GM19438 (cell line): Measurements from ENCODE around the gene UBE3C.
"Not testable (repeated sequence)": the region's sequence is repeated elsewhere in the genome, so short reads cannot be mapped to it uniquely, and the experiment has no call there.

Source experiments
- ATAC-seq: cut with Tn5 transposase; IDR thresholded peaks from one replicate; pipeline ENCODE4 v1.9.1; 2021; ENCODE audit warnings: low read depth; ENCODE audit not compliant: unreplicated experiment

UBE3C gene

DNA sequence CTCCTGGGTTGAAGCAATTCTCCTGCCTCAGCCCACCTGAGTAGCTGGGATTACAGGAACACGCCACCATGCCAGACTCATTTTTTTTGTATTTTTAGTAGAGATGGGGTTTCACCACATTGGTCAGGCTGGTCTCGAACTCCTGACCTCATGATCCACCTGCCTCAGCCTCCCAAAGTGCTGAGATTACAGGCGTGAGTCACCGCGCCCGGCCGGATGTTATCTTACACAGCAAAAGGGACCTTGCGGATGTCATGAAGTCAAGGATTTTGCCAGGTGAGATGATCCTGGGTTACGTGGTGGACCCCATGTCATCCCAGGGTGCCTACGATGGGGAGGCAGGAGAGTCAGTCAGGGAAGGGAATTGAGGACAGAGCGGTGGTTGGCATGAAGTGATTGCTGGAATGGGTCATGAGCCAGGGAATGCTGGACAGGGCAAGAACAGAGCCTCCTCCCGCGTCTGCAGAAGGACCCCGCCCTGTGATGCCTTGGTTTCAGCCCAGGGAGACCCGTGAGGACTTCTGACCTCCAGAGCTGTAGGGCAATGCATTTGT, 8.7 kb upstream of the UBE3C start:
- no peak for ATAC-seq

DNA sequence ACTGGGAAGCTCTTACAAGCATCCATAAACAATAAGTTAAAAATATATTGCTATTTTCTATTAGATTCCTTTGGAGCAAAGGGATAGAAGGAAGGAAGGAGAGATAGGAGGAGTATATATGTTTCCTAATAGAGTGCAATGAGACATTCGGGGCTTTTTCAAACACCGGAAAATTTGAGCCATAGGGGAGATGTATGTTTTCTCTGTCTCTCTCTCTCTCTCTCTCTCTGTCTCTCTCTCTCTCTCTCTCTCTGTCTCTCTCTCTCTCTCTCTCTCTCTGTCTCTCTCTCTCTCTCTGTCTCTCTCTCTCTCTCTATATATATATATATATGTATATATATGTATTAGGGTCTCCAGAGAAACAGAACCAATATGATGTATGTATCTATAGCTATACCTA, 7.9 kb upstream of the UBE3C start:
- ATAC-seq, result not testable (repeated sequence)

DNA sequence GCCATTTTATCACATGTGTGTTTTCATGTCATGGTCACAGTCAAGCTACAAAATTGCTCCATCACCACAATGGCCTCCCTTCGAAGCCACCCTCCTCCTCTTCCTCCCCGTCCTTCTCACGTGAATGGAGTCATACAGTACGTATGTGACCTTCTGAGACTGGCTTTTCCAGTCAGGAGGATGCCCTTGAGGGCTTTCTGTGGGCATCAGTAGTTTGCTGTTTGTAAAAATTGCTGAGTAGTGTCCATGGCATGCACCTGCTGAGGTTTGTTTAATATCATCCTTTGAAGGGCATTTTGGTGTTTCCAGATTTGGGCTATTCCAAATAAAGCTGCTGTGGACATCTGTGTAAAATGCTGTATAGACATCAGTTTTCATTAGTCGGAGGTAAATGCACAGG, 5.9 kb upstream of the UBE3C start:
- no peak for ATAC-seq

DNA sequence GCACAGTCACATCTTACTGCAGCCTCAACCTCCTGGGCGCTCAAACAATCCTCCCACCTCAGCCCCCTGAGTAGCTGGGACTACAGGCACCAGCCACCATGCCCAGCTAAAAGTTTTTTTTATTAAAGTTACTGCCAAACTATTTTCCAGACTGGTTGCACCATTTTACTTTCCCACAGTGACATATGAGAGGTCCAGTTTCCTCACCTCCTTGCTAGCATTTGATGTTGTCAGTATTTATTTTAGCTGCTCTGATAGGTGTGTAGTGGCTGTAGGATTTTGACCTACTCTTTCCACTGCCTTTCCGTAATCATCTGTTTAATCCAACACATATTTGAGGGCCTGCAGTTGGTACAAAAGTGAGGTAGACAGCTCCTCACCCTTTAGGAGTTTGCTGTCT, 5.4 kb upstream of the UBE3C start:
- no peak for ATAC-seq

DNA sequence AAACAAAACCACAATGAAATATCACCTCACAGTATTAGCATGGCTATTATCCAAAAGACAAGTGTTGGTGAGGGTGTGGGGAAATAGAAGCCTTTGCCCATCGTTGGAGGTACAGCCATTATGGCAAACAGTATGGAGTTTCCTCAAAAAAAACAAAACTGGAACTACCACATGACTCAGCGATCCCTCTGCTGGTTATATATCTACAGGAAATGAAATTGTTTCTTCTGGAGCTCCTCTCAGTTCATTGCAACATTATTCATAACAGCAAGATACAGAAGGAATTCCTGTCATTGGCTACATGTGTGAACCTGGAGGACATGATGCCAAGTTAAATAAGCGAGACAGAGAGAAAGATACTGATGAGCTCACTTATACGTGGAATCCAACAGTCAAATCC, 2.4 kb upstream of the UBE3C start:
- ATAC-seq, result no peak

GRCh38 chr7:157138101-157138423, 664 bp upstream of the UBE3C start:
- no peak for ATAC-seq

DNA sequence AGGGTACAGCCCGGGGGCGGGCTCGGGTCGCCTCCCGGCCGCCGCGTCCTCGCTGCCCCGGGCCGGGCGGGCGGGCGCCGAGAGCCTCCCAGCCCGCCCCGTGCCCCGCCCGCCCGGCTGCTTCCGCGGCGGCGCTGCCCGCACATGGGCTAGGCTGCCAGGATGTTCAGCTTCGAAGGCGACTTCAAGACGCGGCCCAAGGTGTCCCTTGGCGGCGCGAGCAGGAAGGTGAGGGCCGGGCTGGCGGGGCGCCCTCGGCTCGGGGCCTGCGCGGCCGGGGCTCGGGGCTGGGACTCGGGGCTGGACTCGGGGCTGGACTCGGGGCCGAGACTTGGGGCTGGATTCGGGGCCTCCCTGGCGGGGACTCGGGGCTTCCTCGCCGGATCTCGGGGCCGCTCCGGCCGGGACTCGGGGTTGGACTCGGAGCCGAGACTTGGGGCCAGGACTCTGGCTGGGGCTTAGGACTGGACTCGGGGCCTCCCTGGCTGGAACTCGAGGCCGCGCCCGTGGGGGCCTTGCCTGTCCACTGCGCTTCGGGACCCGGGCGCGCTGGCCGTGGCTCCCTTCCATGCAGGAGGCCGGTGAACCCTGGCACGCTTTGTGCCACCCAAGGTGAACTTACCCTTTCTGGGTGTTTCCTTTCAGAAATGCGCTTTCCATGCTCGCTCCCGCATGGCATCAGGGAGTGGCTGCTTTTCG, 534 bp downstream of the UBE3C start:
- peak; percentile 54 for ATAC-seq

DNA sequence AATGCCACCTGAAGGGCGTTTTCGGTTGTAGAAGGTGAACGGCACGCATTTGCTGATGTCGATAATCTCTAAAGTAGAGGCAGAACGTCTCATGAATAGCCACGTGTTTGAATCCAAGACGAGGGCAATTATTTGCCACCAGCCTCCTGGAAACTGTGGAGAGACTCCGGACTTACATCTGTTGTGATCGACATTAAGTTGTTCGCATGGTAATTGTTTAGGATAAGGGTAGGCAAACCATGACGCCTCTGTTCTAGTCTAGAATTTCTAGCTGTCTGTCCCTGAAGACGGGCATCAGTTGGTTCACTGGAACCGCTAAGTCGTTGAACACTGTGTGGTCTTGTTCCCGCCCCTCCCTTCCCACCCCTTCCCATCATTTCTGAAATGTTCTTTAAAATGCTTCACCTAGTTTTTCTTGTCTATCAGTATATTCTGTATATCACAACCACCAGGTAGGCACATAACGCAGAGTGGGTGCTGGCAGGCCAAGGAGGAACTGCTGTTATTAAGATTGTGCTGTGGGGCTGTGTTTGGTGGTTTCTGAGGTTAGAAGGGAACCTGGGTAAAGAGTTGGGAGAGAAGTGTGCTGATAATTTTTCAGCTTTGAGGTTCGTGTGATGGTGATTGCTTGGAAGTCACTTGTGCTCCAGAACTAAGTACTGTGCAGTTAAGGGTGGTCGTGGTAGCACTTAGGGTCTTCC, 1.2 kb downstream of the UBE3C start:
- no peak for ATAC-seq

GRCh38 chr7:157140511-157140905, 1.8 kb downstream of the UBE3C start:
- no peak for ATAC-seq

DNA sequence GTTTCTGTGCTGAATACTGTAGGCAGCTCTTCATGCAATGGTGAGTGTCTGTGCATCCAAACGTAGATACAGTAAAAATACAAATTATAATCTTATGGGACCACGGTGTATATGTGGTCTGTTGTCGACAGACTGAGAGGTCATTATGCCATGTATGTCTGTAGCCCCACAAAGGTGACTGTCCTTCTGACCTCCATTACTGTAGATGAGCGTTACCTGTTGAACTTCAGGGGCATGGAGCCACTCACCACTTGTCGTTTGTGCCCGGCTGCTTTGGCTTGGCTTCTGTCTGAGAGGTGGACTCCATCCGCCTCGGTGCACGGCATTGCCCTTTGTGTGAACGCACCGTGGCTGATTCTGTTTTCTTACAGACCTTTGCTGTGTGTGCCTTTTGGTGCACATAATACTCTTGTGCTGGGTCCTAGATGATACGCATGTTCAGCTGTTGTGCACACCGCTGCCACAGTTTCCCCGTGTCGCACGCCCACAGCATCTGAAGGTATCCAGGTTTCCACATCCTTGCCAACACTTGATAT, 2.9 kb downstream of the UBE3C start:
- no peak for ATAC-seq

GRCh38 chr7:157143788-157144187, 5.1 kb downstream of the UBE3C start:
- no peak for ATAC-seq

GRCh38 chr7:157149317-157149716, 10.6 kb downstream of the UBE3C start:
- ATAC-seq, result no peak

DNA sequence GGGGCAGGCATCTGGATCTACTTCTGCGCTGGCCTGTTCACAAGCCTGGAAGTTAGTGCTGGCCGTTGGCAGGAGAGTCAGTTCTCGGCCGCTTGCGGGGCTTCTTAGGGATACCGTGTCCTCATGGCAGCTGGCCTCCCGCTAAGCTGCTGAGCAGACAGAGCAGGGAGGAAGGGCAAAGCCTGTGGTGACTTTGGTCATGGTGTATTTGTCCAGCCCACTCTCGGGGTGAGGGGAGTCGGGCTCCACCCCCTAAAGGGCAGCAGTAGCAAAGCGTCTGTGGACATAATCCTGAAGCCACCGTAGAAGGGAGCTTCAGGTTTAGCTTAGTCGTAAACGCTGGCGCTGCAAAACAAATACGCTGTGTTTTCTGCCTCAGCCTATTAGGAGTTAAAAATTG, 12.2 kb downstream of the UBE3C start:
- ATAC-seq, result no peak

- no peak for ATAC-seq
Measured at GRCh38 chr7:157151626-157152339, 13.1 kb downstream of the UBE3C start.

DNA sequence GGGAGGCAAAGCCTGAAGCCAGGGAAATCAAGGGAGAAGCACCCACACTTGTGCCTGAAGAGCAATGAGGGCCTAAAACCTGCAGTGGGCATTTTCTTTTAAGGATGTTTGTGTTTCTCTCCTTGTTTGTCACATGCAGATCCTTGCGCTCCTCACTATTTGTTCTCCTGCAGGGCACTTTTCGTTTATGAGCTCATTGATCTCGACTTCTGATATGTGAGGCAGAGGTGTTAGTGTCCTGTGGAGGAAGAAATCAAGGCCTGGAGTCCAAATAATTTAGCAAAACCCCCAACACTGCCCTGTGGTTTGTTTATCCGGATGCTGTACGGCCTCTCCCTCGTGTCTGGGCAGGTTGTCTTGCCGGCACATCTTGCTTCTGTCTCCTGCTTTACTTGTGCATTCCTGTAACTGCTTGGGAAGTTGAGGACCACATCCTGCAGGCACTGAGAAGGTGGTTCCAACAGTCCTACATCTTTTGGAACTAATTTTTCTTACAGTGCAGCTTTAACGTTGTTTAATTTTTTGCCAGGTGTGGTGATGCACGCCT, 13.7 kb downstream of the UBE3C start:
- ATAC-seq, result no peak

DNA sequence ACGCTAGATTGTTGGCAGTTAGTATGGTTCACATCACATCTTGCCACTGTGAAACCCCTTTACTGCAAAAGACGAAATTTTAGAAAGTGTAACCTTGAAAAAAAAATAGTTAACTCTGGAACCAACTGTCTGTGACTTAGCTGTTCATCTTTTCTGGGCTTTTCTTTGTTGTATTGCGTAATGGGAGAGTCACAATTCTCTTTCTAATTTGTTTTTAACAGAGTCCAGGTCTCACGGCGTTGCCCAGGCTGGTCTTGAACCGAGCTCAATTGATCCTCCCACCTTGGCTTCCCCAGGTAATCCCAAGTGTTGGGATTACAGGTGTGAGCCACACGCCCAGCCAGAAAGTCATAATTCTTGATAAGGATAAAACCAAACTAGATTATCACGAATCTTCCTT, 14.5 kb downstream of the UBE3C start:
- no peak for ATAC-seq

DNA sequence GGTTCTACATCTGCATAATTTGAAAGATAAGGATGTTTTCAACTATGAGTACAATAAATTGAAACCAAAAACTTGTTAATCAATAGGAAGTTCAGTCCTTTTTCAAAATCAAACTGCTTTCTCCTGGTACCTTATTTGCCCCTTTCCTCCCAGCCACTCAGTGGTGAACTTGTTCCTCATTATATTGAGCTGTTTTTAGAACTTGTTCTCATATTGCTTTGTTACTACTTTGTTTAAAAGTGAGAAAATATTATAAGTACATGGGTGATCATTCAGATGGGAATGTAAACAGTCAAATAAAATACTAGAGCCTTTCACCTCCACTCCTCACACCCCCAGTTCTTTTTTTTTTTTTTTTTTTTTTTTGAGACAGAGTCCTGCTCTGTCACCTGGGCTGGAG, 17.2 kb downstream of the UBE3C start:
- ATAC-seq, result no peak

GRCh38 chr7:157158400-157158799, 19.7 kb downstream of the UBE3C start:
- no peak for ATAC-seq

GRCh38 chr7:157159537-157159936, 20.8 kb downstream of the UBE3C start:
- ATAC-seq, result not testable (repeated sequence)

GRCh38 chr7:157160433-157160832, 21.7 kb downstream of the UBE3C start:
- ATAC-seq, result no peak

GRCh38 chr7:157165987-157166386, 27.3 kb downstream of the UBE3C start:
- no peak for ATAC-seq
